Choroid plexus epithelial cell (primary cell): ENCODE measurements around the gene TNFRSF18.

ENCODE experiments used
- DNase-seq: peaks from one replicate; pipeline ENCODE4 v3.0.0-alpha.2; 2010; ENCODE audit warnings: low read depth
- H3K4me3 ChIP-seq: 2 replicates; pipeline ENCODE4 v1.5.1; 2011; ENCODE audit warnings: low read depth, mild to moderate bottlenecking, control low read depth, low read length, moderate library complexity
- CTCF ChIP-seq: conservative IDR thresholded peaks from 2 replicates; pipeline ENCODE4 v1.5.1; 2011; ENCODE audit warnings: low read depth, mild to moderate bottlenecking, control low read depth, inconsistent platforms, low read length, moderate library complexity

TNFRSF18 gene

GRCh38 chr1:1236176-1236763, 29.9 kb upstream of the TNFRSF18 start:
- no peak for DNase-seq
- H3K4me3 ChIP-seq: no peak overlapping the region
- TF ChIP-seq CTCF: no peak

- DNase-seq: no peak
- H3K4me3 ChIP-seq: no peak overlapping the region
- no peak for TF ChIP-seq CTCF
These were observed 28.8 kb upstream of the TNFRSF18 start for GRCh38 chr1:1235016-1235744.

GRCh38 chr1:1234180-1234808, 27.9 kb upstream of the TNFRSF18 start:
- H3K4me3 ChIP-seq: no peak overlapping the region
- DNase-seq: no peak
- no peak for TF ChIP-seq CTCF

GRCh38 chr1:1233567-1233892, 27.1 kb upstream of the TNFRSF18 start:
- DNase-seq: no peak
- no peak overlapping the region for H3K4me3 ChIP-seq
- no peak for TF ChIP-seq CTCF

- TF ChIP-seq CTCF: no peak
- DNase-seq: no peak
- H3K4me3 ChIP-seq: peak overlapping the region; percentile 17
These were observed 26.6 kb upstream of the TNFRSF18 start for GRCh38 chr1:1232796-1233566.

GRCh38 chr1:1232208-1232795, 25.9 kb upstream of the TNFRSF18 start, which contains the start of gene B3GALT6:
Gene B3GALT6, plus strand, starts transcription at chr1:1232237. Its CDS starts 42 bp downstream, at chr1:1232279.
- DNase-seq: no peak
- H3K4me3 ChIP-seq: peak within 1 kb of the TSS; percentile 67
- TF ChIP-seq CTCF: no peak
